ENCODE data around the gene OXT. TPM values are rescaled to one million over a fixed set of nuclear protein-coding genes. Genes with fewer than 3 reads are reported as not detected.

OXT gene
- total and polyA plus RNA-seq, 2 donors (not counting 3 experiments of a cell fraction or from before 2014, with no cell fraction given) = not detected

DNA sequence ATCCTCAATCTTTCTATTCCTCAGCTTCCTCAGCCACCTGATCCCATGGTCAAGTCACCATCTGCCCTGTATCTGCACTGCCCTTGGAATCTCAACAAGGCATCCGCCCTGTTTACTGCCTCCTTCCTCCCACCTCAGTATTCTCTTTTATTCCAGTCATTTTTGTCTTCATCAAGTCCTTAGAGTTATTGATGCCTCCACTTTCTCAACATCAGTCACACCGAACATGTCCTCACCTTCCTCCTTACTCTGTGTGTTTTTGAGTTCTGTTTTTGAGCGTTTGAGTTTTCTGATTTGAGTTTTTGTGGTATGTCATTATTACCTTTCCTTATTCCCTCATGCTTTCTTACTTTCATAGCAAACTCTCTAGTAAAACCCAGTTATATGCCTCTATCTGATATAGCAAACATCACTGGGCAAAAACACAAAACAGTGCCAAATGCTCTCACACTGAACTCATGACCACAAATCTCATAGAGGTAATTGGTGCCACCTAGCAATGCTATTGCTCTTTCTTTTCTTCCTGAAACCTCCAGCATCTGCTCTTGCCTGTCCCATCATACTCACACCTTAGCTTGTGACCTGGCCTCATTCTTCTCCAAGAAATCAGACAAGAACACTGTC is 39.8 kb upstream of the OXT start:
- Histone ChIP-seq H4K20me1 (replicated peaks; ENCODE audit: control insufficient read depth, extremely low read depth, insufficient read depth, low read length) (no peaks in the 10 kb centered on the region), H3K9me1 (replicated peaks; ENCODE audit: control insufficient read depth, extremely low read depth, insufficient read depth, low read length) (no peaks in the 10 kb centered on the region), H3K4me1 (ENCODE audit: control insufficient read depth, extremely low read depth, insufficient read depth, low read length) (no peaks in the 10 kb centered on the region), H3K4me3 (replicated peaks in 1 of 3; ENCODE audit: insufficient read depth in 1 of 3, low read depth in 1 of 3, low read length in 3 of 3) (no peak overlapping the region), H2AFZ (ENCODE audit: low read depth, low read length) (no peak overlapping the region), H3K36me3 (ENCODE audit: control insufficient read depth in 2 of 2, extremely low read depth in 1 of 2, insufficient read depth in 2 of 2, low read length in 2 of 2) (peaks cover 6 to 51% of the 10 kb centered on the region in 2 experiments), H3K27me3 (ENCODE audit: control insufficient read depth in 2 of 2, insufficient read depth in 2 of 2, low read length in 2 of 2) (no peaks in the 10 kb centered on the region), H3K9me3 (replicated peaks; ENCODE audit: control insufficient read depth, insufficient read depth, low read length) (no peaks in the 10 kb centered on the region), H3K9ac (replicated peaks; ENCODE audit: extremely low read depth, insufficient read depth, low read length) (no peak overlapping the region), H3K27ac (ENCODE audit: insufficient read depth, low read depth, low read length) (no peak overlapping the region), H3K4me2 (ENCODE audit: insufficient read depth, low read length) (no peak overlapping the region), H3K79me2 (ENCODE audit: control insufficient read depth, insufficient read depth, low read length) (no peaks in the 10 kb centered on the region)
- BruUV-seq (replicated peaks) = no TSS peak
- DNase-seq (ENCODE audit: low read depth, low spot score) = no peak
- ChIA-PET POLR2A (no interaction called here), CTCF (no interaction called here)
- intact Hi-C loops (cut with micrococcal nuclease) = no loop called here
- dilution Hi-C loops (cut with MboI; ENCODE audit: extremely low pct_ligation_motif_present, low sequenced_read_pairs) = no loop called here
- TF ChIP-seq FOS (IDR thresholded peaks at IDR 0.05; ENCODE audit: borderline replicate concordance, insufficient read depth, low read length) = no peak
- TF ChIP-seq POLR2A (IDR thresholded peaks at IDR 0.05; ENCODE audit: low read depth, low read length) = no peak
- no peak for FAIRE-seq

DNA sequence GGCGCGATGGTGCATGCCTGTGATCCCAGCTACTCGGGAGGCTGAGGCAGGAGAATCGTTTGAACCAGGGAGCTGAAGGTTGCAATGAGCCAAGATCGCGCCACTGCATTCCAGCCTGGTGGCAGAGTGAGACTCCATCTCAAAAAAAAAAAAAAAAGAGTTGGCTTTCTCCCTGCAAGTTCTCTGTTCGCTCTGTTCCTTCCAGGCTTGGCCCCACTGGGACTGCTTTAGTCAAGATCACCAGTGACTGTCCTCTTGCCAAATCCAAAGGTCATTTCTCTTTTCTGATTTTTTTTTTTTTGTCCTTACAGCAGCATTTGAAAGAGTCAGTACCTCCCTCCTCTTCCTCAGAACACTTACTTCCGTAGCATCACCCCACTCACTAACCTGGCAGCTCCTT is 38.8 kb upstream of the OXT start:
- H3K9ac ChIP-seq (replicated peaks; ENCODE audit: extremely low read depth, insufficient read depth, low read length) = no peak overlapping the region
- H3K79me2 ChIP-seq (ENCODE audit: control insufficient read depth, insufficient read depth, low read length) = no peaks in the 10 kb centered on the region
- no peak overlapping the region for H3K27ac ChIP-seq (ENCODE audit: insufficient read depth, low read depth, low read length)
- H3K9me3 ChIP-seq (replicated peaks; ENCODE audit: control insufficient read depth, insufficient read depth, low read length) = no peaks in the 10 kb centered on the region
- TF ChIP-seq MYC (IDR thresholded peaks at IDR 0.05; ENCODE audit: low read depth, low read length) = no peak
- TF ChIP-seq EZH2 (IDR thresholded peaks at IDR 0.05; ENCODE audit: borderline replicate concordance, low read depth, low read length, severe bottlenecking) = no peak
- TF ChIP-seq POLR2A (IDR thresholded peaks at IDR 0.05; ENCODE audit: low read depth, low read length) = no peak
- TF ChIP-seq POLR2AphosphoS5 (IDR thresholded peaks at IDR 0.05; ENCODE audit: insufficient read depth, low read depth, low read length) = no peak
- TF ChIP-seq, protein P1, sequence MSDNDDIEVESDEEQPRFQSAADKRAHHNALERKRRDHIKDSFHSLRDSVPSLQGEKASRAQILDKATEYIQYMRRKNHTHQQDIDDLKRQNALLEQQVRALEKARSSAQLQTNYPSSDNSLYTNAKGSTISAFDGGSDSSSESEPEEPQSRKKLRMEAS (IDR thresholded peaks at IDR 0.05; ENCODE audit: insufficient read depth, insufficient read length) = no peak
- TF ChIP-seq JUN (IDR thresholded peaks at IDR 0.05; ENCODE audit: borderline replicate concordance, insufficient read depth, insufficient read length, low read depth) = no peak
- TF ChIP-seq GATA2 (IDR thresholded peaks at IDR 0.05; ENCODE audit: insufficient read depth, insufficient read length, low read depth, low read length) = no peak
- no peak for TF ChIP-seq FOS (IDR thresholded peaks at IDR 0.05; ENCODE audit: borderline replicate concordance, insufficient read depth, low read length)
- TF ChIP-seq, protein P2, sequence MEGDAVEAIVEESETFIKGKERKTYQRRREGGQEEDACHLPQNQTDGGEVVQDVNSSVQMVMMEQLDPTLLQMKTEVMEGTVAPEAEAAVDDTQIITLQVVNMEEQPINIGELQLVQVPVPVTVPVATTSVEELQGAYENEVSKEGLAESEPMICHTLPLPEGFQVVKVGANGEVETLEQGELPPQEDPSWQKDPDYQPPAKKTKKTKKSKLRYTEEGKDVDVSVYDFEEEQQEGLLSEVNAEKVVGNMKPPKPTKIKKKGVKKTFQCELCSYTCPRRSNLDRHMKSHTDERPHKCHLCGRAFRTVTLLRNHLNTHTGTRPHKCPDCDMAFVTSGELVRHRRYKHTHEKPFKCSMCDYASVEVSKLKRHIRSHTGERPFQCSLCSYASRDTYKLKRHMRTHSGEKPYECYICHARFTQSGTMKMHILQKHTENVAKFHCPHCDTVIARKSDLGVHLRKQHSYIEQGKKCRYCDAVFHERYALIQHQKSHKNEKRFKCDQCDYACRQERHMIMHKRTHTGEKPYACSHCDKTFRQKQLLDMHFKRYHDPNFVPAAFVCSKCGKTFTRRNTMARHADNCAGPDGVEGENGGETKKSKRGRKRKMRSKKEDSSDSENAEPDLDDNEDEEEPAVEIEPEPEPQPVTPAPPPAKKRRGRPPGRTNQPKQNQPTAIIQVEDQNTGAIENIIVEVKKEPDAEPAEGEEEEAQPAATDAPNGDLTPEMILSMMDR (IDR thresholded peaks at IDR 0.05; ENCODE audit: extremely low read depth in 1 of 2, insufficient read depth in 1 of 2, low read depth in 1 of 2, low read length in 2 of 2) = no peak
- H3K9me1 ChIP-seq (replicated peaks; ENCODE audit: control insufficient read depth, extremely low read depth, insufficient read depth, low read length) = no peaks in the 10 kb centered on the region
- H4K20me1 ChIP-seq (replicated peaks; ENCODE audit: control insufficient read depth, extremely low read depth, insufficient read depth, low read length) = no peaks in the 10 kb centered on the region
- dilution Hi-C loops (cut with MboI; ENCODE audit: extremely low pct_ligation_motif_present, low sequenced_read_pairs) = no loop called here
- H3K4me2 ChIP-seq (ENCODE audit: insufficient read depth, low read length) = no peak overlapping the region
- no peak overlapping the region for H2AFZ ChIP-seq (ENCODE audit: low read depth, low read length)
- no peak for DNase-seq (ENCODE audit: low read depth, low spot score)
- intact Hi-C loops (cut with micrococcal nuclease) = no loop called here
- H3K27me3 ChIP-seq (ENCODE audit: control insufficient read depth in 2 of 2, insufficient read depth in 2 of 2, low read length in 2 of 2) = no peaks in the 10 kb centered on the region
- no TSS peak for BruUV-seq (replicated peaks)
- no peak for FAIRE-seq
- no peak overlapping the region for H3K4me3 ChIP-seq (replicated peaks in 1 of 3; ENCODE audit: insufficient read depth in 1 of 3, low read depth in 1 of 3, low read length in 3 of 3)
- ChIA-PET POLR2A (interaction anchor here (0.7 kb wide), 1 partner anchor 367 kb away, joined by 3 read pairs; no protein-coding TSS in a partner anchor), CTCF (interaction anchor here (0.7 kb wide), 1 partner anchor 118 kb away, joined by 3 read pairs; no protein-coding TSS in a partner anchor)
- H3K36me3 ChIP-seq (ENCODE audit: control insufficient read depth in 2 of 2, extremely low read depth in 1 of 2, insufficient read depth in 2 of 2, low read length in 2 of 2) = peaks cover 7 to 54% of the 10 kb centered on the region in 2 experiments
- H3K4me1 ChIP-seq (ENCODE audit: control insufficient read depth, extremely low read depth, insufficient read depth, low read length) = no peaks in the 10 kb centered on the region

All from endothelial cell of umbilical vein (primary cell).